ENCODE measurements around the gene RAD50. TPM values are rescaled to one million over a fixed set of nuclear protein-coding genes. Genes with fewer than 3 reads are reported as not detected.

RAD50 gene
- total and polyA plus RNA-seq, 8 donors = 5.9 to 21.1 (median 16.2) TPM

- no peak for DNase-seq
- no peak for TF ChIP-seq CTCF (IDR thresholded peaks at IDR 0.05)
- H3K4me3 ChIP-seq = no peak overlapping the region
- no peaks in the 10 kb centered on the region for H3K9me3 ChIP-seq
- intact Hi-C loops (cut with DNase I) = no loop called here
- no peaks in the 10 kb centered on the region for H3K27me3 ChIP-seq
- no peak overlapping the region for H3K27ac ChIP-seq
- WGBS, 2 donors = 86 to 90% methylated on average over 5 of the region's 5 CpGs
- ATAC-seq = no peak
- peaks cover 2 to 45% (median 20%) of the 10 kb centered on the region in 3 donors for H3K36me3 ChIP-seq
- no peaks in the 10 kb centered on the region for H3K4me1 ChIP-seq
- no peak for FAIRE-seq
These were observed 51.3 kb downstream of the RAD50 start for GRCh38 chr5:132608107-132608506.

- intact Hi-C loops (cut with DNase I) = no loop called here
- no peak for ATAC-seq
- no peak for DNase-seq
- 99 to 100% methylated on average over 2 of the region's 2 CpGs for WGBS, 2 donors
- FAIRE-seq = no peak
- H3K9me3 ChIP-seq = no peaks in the 10 kb centered on the region
- H3K4me1 ChIP-seq = no peaks in the 10 kb centered on the region
- H3K27me3 ChIP-seq = no peaks in the 10 kb centered on the region
- H3K4me3 ChIP-seq = no peak overlapping the region
- no peak for TF ChIP-seq CTCF (IDR thresholded peaks at IDR 0.05)
- H3K27ac ChIP-seq = no peak overlapping the region
- H3K36me3 ChIP-seq = peaks cover 2 to 29% (median 17%) of the 10 kb centered on the region in 3 donors
These were observed 55.2 kb downstream of the RAD50 start for GRCh38 chr5:132611965-132612364.

- FAIRE-seq (no peak), ATAC-seq (no peak), DNase-seq (no peak)
- Histone ChIP-seq H3K4me3 (no peak overlapping the region), H3K4me1 (no peaks in the 10 kb centered on the region), H3K9me3 (no peaks in the 10 kb centered on the region), H3K36me3 (peaks cover 2 to 29% (median 19%) of the 10 kb centered on the region in 3 donors), H3K27me3 (no peaks in the 10 kb centered on the region), H3K27ac (no peak overlapping the region)
- no peak for TF ChIP-seq CTCF (IDR thresholded peaks at IDR 0.05)
- 69 to 81% methylated on average over 1 of the region's 1 CpG for WGBS, 2 donors
- intact Hi-C loops (cut with DNase I) = no loop called here
These were observed 56.1 kb downstream of the RAD50 start for GRCh38 chr5:132612846-132613245.

GRCh38 chr5:132621699-132622098 is 64.9 kb downstream of the RAD50 start:
- intact Hi-C loops (cut with DNase I) = no loop called here
- ATAC-seq (no peak), FAIRE-seq (no peak)

More at GRCh38 chr5:132621699-132622098, 64.9 kb downstream of the RAD50 start:
- Histone ChIP-seq H3K27me3 (no peaks in the 10 kb centered on the region), H3K9me3 (no peaks in the 10 kb centered on the region), H3K4me1 (peaks cover 0 to 8% (median 0%) of the 10 kb centered on the region in 3 donors), H3K36me3 (peaks cover 0 to 12% (median 9%) of the 10 kb centered on the region in 3 donors), H3K4me3 (no peak overlapping the region), H3K27ac (no peak overlapping the region)
- no peak for DNase-seq
- TF ChIP-seq CTCF (IDR thresholded peaks at IDR 0.05) = no peak
